Measurements from ENCODE around the gene NDUFB6.

Gene NDUFB6

DNA sequence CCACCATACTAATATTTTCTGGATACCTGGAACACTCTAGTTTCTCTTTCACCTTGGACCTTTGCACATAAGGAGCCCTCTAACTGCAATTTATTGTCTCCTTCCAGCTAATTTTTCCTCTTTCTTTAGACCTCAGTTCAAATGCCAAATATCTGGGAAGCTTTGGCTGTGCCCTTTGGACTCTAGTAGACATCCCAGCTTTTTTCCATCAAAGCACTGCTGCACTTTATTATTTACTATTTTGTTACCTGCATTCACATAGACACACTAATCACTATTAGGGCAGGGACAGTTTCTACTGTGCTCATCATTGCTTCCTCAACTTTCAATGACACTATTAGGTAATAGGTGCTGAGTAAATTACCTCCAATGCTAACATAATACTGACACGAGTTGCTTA is 49.0 kb downstream of the NDUFB6 start:
- DNase-seq = no peak

DNA sequence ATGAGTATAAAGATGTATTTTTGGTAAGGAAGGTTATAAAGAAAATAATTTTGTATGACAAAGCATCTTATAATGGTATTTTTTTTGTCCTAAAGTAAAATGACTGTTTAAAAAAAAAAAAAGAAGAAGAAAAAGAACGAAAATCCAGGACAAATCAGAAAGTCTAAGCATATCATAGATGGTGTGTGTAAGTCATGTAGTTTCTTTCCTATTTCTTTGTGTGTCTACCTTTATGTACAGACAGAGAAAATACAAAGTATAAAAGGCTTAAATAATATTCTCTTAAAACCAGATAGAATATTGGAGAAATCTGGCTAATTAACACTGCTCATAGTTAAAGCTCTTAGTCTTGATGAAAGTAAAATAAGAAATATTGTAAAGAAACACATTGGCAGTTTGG is 54.7 kb downstream of the NDUFB6 start:
- DNase-seq = no peak

DNA sequence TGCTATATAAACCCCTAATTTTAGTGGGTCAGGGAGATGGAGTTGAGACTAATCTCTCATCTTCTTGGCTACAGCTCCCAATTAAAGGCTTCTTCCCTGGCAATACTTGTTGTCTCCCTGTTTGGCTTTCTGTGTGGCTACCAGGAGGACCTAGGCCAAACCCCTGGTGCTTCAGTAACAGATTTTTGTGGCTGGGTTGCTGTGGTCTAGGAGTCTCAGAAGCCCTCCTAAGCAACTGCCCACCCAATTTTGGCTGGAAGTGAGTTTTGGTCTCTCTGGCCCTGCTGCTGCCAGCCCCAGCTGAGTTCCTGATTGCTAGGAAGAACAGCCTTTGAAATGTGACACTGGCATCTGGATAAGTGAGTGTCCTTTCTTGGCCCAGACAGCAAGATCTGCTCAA is 56.7 kb downstream of the NDUFB6 start:
- no peak for DNase-seq

DNA sequence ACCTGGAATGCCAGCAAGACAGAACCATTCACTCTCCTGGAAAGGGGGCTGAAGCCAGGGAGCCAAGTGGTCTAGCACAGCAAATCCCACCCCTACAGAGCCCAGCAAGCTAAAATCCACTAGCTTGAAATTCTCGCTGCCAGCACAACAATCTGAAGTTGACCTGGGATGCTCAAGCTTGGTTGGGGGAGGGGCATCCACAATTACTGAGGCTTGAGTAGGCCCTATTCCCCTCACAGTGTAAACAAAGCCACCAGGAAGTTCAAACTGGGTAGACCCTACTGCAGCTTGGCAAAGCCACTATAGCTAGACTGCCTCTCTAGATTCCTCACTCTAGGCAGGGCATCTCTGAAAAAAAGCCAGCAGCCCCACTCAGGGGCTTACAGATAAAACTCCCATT is 64.2 kb downstream of the NDUFB6 start:
- no peak for DNase-seq

DNA sequence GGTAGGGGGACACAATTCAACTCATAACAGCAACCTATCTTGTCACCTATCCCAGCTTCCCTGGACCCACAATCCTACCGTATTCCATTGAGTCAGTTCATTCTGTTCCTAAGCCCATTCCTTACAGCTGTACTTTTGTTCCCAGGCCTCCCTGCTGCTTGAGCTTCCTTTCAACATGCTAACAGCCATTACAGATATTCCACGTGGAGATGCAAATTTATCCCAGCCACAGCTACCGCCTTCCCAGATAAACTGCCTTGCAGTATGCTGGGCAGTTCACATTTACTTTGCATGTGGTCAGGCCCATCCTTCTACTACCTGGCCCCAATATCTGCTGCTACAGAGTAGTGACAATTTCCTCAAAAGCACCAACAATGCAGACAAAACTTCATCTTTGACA is 70.0 kb downstream of the NDUFB6 start:
- no peak for DNase-seq
